Mesothelial cell of epicardium (in vitro differentiated cells): ENCODE data around the gene PCBD1. TPM values are rescaled to one million over a fixed set of nuclear protein-coding genes. Genes with fewer than 3 reads are reported as not detected.
A peak's percentile ranks its signal among the peaks of the same experiment; 100 is the strongest.

Experiments used
- DNase-seq, 2 experiments: peaks; one replicate each; pipeline ENCODE4 v3.0.0; 2021; ENCODE audit warnings: low spot score in 2 of 2; ENCODE audit not compliant: unreplicated experiment in 2 of 2
- H3K27ac Mint-ChIP-seq: 2 replicates; pipeline ENCODE4 v1.8.0; 2021; ENCODE audit warnings: mixed read lengths
- H3K27me3 Mint-ChIP-seq: 2 replicates; pipeline ENCODE4 v1.8.0; 2021; ENCODE audit warnings: low read depth, mixed read lengths
- H3K36me3 Mint-ChIP-seq: 2 replicates; pipeline ENCODE4 v1.8.0; 2021; ENCODE audit warnings: mixed read lengths
- H3K4me1 Mint-ChIP-seq: 2 replicates; pipeline ENCODE4 v1.8.0; 2021; ENCODE audit warnings: mixed read lengths
- H3K4me3 Mint-ChIP-seq: 2 replicates; pipeline ENCODE4 v1.8.0; 2021; ENCODE audit warnings: mild to moderate bottlenecking, moderate library complexity, mixed read lengths
- H3K9me3 Mint-ChIP-seq: 2 replicates; pipeline ENCODE4 v1.8.0; 2021; ENCODE audit warnings: mixed read lengths
- total RNA-seq: library from RNA; stranded (reverse); gene quantifications from 3 replicates; pipeline ENCODE4 v1.2.1, GENCODE V29; 2021
- TF ChIP-seq, protein P1 (sequence below): fragments of 200-600 bp; sonication (generic); IDR thresholded peaks from one replicate; pipeline ENCODE4 v1.5.0; 2021; ENCODE audit warnings: antibody characterized with exemption; ENCODE audit not compliant: unreplicated experiment

Gene PCBD1
- total RNA-seq, 1 donor from 2014 or later = 50.5 TPM

DNA sequence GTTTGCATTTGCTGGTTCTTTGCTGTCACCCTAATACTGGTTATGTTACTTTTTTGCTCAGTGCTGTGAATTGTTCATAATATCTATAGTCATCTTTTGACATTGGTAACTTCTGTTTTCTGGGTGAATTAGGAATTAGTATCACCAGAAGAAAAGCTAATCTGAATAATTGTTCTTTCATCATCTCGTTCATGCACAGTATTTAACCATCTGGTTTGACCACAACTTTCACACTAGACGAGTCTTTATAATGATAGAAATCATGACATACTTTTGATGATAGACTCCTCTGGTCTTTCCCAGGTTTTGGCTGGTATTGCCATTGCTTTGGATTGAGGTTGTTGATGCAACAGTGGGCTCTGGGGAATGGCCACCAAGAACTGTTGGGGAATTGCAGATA is 47.5 kb downstream of the PCBD1 start:
- peaks cover 12% of the 10 kb centered on the region for H3K9me3 Mint-ChIP-seq
- no peaks in the 10 kb centered on the region for H3K27me3 Mint-ChIP-seq
- peaks cover 18% of the 10 kb centered on the region for H3K4me1 Mint-ChIP-seq
- TF ChIP-seq, protein P1, sequence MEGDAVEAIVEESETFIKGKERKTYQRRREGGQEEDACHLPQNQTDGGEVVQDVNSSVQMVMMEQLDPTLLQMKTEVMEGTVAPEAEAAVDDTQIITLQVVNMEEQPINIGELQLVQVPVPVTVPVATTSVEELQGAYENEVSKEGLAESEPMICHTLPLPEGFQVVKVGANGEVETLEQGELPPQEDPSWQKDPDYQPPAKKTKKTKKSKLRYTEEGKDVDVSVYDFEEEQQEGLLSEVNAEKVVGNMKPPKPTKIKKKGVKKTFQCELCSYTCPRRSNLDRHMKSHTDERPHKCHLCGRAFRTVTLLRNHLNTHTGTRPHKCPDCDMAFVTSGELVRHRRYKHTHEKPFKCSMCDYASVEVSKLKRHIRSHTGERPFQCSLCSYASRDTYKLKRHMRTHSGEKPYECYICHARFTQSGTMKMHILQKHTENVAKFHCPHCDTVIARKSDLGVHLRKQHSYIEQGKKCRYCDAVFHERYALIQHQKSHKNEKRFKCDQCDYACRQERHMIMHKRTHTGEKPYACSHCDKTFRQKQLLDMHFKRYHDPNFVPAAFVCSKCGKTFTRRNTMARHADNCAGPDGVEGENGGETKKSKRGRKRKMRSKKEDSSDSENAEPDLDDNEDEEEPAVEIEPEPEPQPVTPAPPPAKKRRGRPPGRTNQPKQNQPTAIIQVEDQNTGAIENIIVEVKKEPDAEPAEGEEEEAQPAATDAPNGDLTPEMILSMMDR = no peak
- H3K36me3 Mint-ChIP-seq = peaks cover 54% of the 10 kb centered on the region
- H3K4me3 Mint-ChIP-seq = no peak overlapping the region
- DNase-seq = no peak
- no peak overlapping the region for H3K27ac Mint-ChIP-seq

DNA sequence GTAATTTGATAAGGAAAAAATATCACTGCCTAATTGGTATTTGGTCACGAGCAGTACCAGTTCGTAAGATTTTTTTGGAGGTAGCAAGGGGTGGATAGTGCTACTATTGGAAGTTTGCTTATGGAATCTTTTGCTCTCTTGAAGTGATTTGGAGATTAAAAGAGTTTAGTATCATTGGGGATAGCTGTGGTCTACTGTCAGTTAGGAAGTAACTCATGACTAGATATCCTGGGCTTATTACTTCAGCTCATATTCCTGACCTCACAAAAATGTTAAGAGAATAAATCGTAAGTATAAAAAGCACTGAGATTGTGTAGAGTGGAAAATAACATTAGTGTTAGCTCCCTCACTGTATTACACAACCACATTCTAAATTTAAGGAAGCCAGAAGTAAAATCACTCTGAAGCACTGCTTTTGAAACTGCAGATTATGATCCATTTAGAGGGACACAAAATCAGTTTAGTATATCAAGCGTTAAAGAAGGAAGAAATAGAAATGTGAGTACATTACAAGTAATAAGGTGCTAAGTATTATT is 50.0 kb downstream of the PCBD1 start:
- no peak for DNase-seq
- Mint-ChIP-seq H3K4me3 (no peak overlapping the region), H3K36me3 (peaks cover 48% of the 10 kb centered on the region), H3K27me3 (no peaks in the 10 kb centered on the region), H3K27ac (no peak overlapping the region), H3K9me3 (peaks cover 12% of the 10 kb centered on the region), H3K4me1 (peaks cover 22% of the 10 kb centered on the region)
- TF ChIP-seq, protein P1 = no peak

DNA sequence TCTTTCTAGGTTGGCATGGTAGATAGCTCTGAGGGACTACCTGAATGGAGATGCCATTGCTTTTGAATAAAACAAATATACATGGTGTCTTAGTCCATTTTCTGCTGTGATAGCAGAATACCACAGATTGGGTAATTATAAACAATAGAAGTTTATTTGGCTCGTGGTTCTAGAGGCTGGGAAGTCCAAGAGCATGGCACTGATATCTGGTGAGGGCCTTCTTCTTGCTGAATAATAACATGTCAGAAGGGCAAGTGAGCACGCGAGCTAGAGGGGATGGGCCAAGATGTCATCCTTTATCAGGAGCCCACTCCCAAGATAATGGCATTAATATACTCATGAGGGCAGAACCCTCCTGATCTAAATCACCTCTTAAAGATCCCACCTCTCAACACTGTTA is 50.7 kb downstream of the PCBD1 start:
- TF ChIP-seq, protein P1 = no peak
- Mint-ChIP-seq H3K9me3 (peaks cover 12% of the 10 kb centered on the region), H3K4me3 (no peak overlapping the region), H3K36me3 (peaks cover 47% of the 10 kb centered on the region), H3K27ac (no peak overlapping the region), H3K4me1 (peaks cover 23% of the 10 kb centered on the region), H3K27me3 (no peaks in the 10 kb centered on the region)
- DNase-seq = no peak

DNA sequence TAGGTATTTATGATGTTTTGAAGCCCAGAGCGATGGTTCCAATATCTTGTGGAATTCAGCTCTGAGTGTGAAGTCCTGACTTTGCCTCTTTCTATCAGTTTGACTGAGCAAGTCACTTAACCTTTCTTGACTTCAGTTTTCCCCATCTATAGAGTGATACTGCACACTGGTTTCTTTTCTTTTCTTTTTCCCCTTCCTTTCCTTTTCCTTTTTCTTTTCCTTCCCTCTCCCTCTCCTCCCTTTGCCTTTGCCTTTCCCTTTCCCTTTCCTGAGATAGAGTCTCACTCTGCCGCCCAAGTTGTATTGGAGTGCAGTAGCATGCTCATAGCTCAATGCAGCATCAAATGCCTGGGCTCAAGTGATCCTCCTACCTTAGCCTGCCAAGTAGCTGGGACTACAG is 52.0 kb downstream of the PCBD1 start:
- H3K4me1 Mint-ChIP-seq = peaks cover 34% of the 10 kb centered on the region
- H3K27ac Mint-ChIP-seq = peak overlapping the region; percentile 68
- H3K4me3 Mint-ChIP-seq = no peak overlapping the region
- H3K36me3 Mint-ChIP-seq = peaks cover 35% of the 10 kb centered on the region
- H3K27me3 Mint-ChIP-seq = no peaks in the 10 kb centered on the region
- TF ChIP-seq, protein P1 = no peak
- H3K9me3 Mint-ChIP-seq = peaks cover 12% of the 10 kb centered on the region
- DNase-seq = no peak

DNA sequence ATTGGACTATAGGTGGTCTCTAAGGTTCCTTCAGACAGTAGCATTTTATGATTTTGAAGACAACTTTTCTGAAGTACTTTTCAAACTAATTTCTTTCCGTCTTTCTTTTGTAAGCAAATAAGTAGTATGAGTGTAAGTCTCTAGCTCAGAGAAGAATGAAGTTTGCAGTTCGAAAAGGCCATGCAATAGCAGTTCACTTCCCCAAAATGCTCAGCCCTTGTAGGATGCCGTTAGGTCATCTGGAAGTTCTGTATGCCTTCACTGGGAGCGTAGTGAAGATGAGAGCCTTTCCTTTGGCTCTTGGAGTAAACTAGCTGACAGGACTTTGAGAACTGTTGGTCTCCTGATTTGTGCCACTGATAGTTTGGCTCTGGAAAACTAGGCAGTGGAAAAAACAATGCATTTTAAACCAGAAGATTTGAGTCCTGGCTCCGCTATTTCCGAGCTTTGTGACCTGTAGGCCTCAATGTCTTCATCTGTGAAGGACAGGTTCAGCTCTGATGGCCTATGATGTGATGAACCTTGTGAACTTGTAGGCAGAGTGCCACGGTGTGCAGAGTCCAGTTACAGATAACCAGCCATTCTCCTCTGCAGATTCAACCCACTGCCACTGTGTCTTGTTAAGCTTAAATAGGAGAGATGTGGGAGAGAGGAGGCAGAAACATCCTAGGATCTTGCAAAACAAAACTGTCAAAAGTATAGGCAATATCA is 53.8 kb downstream of the PCBD1 start:
- Mint-ChIP-seq H3K27me3 (no peaks in the 10 kb centered on the region), H3K36me3 (peaks cover 29% of the 10 kb centered on the region), H3K4me1 (peaks cover 39% of the 10 kb centered on the region), H3K9me3 (peaks cover 12% of the 10 kb centered on the region), H3K4me3 (no peak overlapping the region), H3K27ac (no peak overlapping the region)
- TF ChIP-seq, protein P1 = no peak
- DNase-seq = no peak
